COR-L47 (cell line): Measurements from ENCODE around the gene TAF1D.
"Not testable (repeated sequence)": the region's sequence is repeated elsewhere in the genome, so short reads cannot be mapped to it uniquely, and the experiment has no call there.

ENCODE experiments used
- DNase-seq: peaks from one replicate; lab custom pipeline; 2025; lab: John Stamatoyannopoulos, UW

The TAF1D gene, protein sequence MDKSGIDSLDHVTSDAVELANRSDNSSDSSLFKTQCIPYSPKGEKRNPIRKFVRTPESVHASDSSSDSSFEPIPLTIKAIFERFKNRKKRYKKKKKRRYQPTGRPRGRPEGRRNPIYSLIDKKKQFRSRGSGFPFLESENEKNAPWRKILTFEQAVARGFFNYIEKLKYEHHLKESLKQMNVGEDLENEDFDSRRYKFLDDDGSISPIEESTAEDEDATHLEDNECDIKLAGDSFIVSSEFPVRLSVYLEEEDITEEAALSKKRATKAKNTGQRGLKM

DNA sequence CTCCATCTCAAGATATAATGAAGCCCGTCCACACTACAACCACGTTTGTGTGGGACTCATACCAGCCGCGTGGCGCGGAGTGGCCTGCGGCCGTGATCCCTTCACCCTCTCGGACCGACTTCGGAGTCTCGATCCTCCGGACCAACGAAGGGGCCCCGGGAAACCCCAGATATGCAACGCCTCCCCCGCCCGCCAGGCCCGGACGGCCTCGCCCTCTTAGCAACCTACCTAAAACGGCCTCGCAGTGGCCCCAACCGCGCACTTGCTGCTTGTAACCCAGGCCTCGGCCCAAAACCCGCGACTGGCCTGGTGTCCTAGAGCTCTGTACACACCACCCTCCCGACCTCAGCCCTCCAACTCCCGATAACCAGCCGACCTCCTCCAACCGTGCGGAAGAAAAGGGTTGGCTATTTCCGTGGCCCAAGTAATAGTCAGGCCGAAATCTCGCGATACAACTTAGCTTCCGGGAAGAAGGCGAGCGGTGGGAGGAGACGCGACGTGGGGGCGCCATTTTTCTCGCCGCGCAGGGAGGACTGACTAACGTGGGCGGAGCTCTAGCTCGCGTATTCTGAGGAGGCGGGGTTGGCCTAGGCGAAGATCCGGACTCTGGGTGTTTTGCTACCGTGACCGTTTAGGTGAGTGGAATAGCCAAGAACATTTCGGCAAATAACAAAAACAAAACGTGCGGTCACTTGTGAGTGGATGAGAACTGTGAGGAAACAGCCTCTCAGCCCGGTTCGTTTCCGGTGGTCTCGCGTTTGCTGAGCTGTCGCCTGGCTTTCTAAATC, at the start of gene TAF1D, which contains the start of gene C11orf54:
Gene TAF1D, minus strand, starts transcription at position 402 of the 788 bp plus-strand sequence. CDS start 2,191 bp downstream, outside the sequence.
Gene C11orf54, plus strand, starts transcription at position 579 of the 788 bp plus-strand sequence. CDS start 5,722 bp downstream, outside the sequence.
- peak; percentile 99 for DNase-seq

DNA sequence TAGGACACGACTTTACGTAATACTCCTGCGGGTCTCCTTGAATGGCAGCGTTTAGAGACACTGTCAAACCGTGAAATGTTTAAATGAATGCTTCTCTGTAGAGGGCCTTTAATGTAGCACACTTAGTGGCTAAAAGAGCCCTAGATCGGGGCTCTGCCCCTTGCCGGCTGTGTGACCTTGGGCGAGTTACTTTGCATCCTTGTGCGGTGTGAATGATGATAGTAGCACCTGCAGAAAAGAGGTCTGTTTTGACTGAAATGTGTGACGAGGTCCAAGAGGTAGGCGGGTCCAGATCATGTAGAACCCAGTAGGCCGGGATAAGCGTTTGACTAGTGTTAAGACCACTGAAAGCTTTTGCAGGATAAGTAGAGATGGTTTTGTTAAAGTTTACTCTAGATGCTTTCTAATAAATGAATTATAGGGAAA, 43.7 kb upstream of the TAF1D start:
- no peak for DNase-seq

DNA sequence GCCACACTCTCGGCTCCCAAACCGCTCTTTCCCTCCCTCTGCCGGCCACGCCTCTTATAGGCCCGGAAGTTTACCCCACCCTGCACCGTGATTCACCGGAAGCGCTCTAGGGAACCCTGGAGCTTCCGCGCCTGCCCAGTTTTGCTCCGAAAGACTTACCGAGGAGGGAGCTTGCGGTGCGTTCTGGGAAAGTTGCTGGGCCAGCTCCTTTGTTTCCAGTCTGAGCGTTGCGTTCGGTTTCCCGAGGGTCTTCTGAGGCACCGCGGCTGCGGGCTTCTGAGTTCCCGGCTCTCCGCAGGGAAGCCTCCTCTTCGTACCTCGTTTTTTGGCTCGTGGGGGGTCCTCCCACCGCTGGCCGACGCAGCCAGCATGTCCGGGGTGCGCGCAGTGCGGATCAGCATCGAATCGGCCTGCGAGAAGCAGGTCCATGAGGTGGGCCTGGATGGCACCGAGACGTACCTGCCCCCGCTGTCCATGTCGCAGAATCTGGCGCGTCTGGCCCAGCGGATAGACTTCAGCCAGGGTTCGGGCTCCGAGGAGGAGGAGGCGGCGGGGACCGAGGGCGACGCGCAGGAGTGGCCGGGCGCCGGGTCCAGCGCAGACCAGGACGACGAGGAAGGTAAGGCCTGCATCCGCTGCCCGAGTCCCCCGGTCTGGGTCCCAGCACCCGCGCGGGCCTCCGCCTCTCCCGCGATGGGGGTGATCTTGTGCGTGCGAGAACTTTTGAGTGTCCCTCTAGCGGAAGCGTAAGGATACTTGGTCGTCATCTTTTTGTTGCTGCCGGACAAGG, 43.0 kb upstream of the TAF1D start, which contains the start of gene MED17:
Gene MED17, plus strand, starts transcription at position 138 of the 790 bp plus-strand sequence. Its CDS starts 232 bp downstream, at position 370.
- DNase-seq, result peak; percentile 91

DNA sequence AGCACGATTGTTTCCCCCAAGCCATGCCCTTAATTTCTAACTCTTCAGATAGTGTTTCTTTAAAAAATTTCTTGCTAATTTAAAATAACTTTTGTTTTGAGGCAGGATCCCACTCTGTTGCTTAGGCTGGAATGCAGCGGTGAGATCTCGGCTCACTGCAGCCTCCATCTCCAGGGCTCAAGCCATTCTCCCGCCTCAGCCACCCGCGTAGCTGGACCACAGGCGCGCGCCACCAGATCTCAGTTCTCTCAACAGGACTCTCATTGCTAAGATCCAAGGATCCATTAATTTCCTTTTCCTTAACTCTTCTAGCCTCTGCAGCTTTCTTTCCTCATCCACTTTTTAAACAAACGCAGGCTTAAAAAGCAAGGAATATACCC, 42.5 kb upstream of the TAF1D start:
- DNase-seq, result no peak

DNA sequence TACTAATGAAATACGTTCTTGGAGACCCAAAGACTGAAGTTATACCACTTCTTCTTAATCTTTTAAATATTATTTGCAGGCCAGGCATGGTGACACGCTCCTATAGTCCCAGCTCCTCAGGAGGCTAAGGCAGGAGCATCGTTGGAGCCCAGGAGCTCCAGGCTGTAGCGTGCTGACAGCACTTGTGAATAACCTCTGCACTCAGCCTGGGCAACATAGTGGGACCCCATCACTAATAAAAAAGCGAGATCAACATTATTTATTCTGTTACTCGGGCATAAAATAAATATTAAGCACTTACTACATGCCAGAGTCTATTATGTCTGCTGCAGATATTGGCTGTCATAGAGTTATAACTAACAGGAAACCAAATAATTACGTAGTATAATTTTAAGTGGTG, 42.1 kb upstream of the TAF1D start:
- no peak for DNase-seq

DNA sequence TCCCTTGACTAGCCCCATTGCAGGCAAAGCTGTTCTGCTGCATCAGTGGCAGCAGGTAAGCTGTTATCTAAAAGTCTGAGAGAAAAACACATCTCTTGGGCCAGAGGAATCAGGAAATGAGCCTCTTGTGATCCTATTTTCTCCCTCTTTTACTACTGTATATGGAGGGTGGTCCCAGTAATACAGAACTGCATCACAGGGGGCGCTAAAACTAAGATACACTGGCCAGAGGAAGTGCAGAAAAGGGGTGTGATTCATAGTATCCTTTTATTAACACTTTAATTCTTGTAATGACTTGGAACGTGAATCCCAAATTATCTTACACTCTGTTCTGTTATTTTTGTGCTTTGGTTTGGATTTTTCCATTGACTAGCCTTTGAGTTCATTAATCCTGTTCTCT, 34.0 kb upstream of the TAF1D start:
- no peak for DNase-seq

DNA sequence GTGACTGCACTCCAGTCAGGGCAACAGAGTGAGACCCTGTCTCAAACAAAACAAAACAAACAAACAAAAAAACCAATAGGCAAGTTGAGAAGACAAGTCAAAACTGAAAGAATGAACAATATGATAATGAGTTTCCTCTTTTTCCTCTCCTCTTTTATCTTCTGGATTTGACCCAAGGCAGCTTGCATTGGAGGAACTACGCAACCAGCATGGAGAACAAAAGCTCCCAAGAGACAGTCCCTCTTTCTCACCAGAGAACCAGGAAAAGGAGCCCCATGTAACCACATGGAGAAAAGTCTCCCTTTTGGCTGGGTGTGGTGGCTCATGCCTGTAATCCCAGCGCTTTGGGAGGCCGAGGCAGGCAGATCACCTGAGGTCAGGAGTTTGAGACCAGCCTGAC, 33.3 kb upstream of the TAF1D start:
- DNase-seq, result not testable (repeated sequence)

DNA sequence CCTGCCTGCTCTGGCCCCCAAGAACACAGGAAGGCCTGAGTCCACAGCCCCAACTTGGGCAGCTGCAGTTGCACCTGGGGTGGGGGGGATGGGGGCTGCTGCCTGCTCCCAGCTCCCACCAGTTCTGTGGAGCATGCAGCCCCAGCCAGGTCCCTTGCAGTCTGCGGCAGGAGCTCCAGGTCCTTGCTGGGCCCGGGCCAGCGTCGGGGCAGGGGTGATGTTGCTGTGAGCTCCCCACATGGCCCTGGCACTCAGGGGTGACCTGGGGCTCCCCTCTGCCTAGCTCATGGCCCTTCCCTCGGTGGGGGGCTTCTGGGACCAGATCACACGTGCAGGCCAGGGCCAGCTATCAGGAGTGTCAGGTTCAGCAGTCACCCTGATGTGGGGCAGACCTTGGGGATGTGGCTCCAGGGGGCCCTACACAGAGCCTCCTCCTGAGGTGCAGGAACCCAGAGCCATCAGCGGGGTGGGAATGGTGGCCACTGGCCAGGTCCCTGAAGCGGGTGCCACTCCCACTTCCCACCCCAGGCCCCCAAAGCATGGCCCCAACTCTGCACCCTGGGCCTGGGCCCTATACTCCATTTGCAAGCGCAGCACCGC, 32.4 kb upstream of the TAF1D start:
- DNase-seq, result no peak

DNA sequence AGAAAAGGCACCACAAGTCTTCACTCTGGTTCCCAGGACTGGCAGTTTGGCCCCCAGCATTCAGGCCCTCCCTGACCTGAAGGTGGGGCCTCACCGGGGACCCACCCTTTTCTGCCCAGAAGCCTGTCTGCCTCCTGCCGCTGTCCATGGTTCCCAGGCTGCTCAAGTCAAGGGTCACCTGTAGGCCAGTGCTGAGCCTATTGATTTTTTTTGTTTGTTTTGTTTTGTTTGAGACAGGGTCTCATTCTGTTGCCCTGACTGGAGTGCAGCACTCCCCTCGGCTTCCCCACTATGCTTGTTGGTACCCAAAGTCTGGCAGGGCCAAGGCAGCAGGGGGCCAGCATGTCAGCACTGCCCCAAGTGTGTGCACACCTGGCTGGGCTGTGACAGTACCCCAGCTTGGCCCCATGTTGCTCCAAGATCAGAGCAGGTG, 31.8 kb upstream of the TAF1D start:
- DNase-seq, result no peak

DNA sequence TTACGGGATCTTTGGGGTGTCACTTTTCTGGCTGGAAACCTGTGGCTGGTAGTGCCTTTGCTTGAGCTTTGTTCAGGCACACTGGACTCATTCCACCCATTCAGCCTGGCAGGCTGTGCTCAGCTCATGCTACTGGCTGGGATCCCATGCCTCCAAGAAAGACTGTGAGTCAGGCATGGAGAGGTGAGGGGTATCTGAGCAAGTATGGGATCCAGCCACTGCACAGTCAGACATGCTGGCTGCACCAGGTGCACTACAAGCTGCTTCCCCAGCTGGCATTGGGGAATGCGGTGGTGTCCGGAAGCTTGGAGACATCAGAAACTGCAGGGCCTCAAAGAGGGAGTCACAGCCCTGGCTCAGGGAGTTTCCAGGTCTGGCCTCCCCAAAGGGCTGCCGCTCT, 30.8 kb upstream of the TAF1D start:
- no peak for DNase-seq

DNA sequence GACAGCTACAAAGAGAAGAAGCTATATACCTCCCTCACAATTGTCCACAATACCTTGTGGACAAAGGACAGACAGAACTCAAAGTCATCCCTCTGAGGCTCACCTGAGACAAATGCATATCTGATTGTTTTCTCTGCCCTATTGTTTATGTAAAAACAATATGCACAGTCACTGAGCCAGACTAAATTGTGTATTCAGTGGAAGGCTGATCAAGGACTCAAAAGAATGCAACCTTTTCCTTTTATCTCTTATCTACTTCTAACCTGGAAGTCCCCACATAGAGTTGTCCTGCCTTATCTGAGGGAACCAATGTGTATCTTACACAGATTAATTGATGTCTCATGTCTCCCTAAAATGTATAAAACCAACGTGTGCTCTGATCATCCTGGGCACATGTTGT, 28.9 kb upstream of the TAF1D start:
- no peak for DNase-seq

DNA sequence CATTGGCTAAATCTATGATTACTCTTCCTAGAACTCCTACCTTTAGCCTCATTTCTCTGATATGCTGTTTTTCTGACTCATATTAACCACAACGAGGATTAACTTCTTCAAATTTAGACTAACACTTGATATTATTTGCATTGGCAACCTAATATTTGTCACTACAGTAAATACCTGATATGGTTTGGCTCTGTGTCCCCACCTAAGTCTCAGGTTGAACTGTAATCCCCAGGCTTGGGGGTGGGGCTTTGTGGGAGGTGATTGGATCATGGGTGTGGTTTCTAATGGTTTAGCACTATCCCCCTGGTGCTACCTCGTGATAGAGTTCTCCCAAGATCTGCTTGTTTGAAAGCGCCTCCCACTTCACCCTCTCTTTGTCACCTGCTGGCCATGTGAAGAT, 25.7 kb upstream of the TAF1D start:
- no peak for DNase-seq

DNA sequence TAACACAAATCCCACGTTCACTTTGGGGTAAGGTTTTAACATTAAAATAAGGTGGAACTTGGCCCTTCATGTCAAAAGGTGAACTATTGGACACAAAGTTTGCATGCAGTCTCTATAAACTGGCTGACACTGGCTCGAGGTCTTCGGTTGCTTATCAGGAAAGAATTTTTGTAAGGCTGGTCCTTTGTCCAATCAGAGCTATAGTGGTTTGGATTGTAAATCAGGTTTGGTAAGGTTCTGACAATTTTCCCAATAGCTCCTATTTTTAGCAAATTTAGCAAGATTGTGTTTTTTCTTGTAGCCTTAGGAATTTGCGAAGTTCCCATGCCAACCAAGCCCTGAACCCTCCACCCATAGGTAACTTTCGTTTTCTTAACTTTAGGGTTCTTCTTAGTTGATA, 25.2 kb upstream of the TAF1D start:
- no peak for DNase-seq

DNA sequence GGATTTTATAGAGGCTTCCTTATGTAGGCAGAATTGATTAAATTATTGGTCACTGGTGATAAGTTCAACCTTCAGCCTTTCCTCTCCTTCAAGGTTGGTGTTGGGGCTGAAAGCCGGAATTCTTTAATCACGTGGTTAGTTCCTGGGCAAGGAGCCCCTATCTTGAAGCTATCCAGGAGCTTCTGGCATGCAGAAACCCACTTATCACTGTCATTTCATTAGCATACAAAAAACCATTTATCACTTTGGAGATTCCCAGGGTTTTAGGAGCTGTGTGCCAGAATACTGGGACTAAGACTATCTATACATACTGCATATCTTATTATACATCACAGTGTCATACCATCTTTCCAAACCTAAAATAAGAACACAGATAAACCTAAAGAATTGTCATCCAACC, 24.3 kb upstream of the TAF1D start:
- no peak for DNase-seq

DNA sequence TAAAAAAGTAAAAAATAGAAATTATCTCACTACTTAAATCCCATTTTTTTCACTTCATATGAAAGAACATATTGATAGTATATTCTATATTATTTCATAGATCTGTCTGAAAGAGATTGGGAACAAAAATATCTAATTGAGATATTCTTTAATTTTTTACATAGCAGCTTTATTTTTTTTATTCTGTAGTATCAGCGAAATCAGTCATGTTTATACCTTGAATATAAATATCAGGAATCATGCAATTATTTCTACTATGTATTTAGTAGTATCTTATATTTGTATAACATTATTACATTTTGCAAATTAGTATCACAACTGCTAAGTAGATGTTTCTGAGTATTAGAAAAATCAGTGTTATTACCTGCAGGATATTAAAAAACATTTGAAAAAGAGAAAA, 20.6 kb upstream of the TAF1D start:
- no peak for DNase-seq

DNA sequence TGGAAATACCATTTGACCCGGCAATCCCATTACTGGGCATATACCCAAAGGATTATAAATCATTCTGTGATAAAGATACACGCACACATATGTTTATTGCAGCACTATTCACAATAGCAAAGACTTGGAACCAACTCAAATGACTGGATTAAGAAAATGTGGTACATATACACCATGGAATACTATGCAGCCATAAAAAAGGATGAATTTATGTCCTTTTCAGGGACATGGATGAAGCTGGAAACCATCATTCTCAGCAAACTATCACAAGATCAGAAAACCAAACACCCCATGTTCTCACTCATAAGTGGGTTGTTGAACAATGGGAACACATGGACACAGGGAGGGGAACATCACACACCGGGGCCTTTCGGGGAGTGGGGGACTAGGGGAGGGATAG, 17.8 kb upstream of the TAF1D start:
- DNase-seq, result not testable (repeated sequence)

DNA sequence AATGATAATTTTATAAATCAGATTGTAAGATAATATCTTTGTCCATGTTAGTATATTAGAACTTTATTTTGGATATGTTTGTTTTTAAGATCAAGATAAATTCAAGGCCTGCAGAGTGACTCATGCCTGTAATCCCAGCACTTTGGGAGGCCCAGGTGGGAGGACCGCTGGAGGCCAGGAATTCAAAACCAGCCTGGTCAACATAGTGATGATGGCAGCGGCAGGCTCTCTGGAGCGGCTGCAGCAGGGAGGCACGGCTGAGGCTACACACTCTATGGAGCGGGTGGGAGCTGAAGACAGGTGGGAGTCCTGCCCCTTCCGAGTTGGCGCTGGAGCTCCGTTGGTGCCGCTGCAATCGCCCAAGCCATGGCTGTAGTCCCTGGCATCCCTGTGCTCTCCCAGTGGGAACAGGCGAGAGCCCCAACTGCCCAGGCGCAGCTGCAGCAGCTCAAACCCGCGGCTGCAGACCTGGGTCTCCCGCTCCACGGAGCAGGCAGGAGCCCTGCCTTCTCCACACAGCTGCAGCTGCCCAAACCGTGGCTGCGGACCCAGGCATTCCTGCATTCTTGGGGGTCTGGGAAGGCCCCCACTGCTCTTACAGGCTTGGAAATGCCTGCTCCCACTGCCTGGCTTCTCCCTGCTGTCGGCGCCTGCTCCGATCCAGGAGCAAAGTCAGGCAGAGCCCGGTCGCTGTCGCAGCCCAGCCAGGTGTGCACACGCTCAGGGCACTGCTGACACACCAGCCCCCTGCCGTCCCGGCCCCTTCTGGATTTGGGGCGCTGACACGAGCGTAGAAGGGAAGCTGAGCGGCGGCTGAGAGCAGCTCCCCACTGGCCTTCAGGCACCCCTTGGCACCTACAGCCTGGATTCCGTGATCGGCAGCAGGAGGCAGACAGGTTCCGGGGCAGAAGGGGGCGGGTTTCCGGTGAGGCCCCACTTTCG, 16.9 kb upstream of the TAF1D start:
- DNase-seq, result no peak

DNA sequence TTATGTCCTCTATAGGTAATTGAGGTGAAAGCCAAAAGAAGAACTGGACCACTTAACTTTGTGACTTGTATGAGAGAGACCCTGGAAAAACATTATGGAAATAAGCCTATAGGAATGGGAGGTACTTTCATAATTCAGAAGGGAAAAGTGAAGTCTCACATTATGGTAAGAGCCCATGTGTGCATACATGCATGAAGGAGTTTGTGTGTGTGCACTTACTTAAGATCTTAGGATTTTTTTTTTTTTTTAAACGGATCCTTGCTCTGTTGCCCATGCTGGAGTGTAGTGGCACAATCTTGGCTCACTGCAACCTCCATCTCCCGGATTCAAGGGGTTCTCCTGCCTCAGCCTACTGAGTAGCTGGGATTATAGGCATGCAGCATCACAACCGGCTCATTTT, 16.0 kb upstream of the TAF1D start:
- no peak for DNase-seq

DNA sequence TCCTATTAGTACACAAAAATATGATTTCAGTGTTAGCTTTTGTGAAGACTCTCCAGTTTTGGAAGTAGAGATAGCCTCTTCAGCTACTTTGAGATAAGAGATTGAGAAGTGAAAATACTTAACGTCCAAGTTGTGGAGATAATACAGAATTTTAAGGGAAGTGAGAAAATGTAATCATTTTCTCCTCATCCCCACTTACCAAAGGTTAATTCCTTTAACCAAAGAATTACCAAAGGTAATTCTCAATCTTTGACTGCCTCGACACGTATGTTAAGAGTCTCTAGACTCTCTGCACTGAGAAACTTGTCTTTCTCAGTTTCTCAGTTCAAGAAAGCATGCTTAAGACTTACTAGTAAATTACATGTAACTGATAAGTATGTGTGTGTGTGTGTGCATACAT, 15.5 kb upstream of the TAF1D start:
- no peak for DNase-seq

DNA sequence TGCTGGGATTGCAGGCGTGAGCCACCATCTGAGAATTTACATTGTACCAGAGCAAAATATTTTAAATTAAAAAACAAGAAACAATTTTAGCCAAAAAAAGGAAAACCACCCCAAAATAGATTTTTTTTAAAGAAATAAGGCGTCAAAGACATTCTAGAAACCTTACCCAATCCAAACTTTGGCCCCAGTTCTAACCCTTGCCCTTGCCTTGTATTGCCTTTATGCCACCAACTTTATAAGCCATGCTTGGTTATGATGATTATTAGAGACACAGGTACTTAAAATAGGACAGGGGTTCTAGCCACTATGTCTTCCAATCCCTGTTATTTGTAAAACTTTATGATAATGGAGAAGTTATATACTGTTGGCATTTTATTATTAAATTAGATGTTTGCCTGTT, 11.9 kb upstream of the TAF1D start:
- no peak for DNase-seq

DNA sequence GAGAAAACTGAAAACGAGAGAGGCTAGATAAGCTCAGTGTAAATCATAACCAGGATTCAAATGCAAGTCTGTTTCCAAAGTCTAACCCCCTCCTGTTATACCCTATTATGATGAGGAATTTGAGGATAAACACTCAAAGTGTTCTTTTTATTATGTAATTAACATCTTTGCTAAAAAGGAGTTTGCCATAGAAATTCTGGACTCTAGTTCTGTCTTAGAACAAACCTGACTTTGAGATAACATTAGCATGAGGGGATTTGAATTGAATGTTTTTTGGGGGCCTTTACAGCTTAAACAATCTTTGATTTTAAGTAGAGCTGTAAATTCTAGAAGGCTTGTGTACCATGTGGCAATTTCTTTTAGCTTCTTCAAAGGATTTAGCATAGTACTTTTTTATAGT, 9.7 kb upstream of the TAF1D start:
- DNase-seq, result no peak
